Gastroesophageal sphincter (tissue), 4 donors: ENCODE measurements around the gene PTPN23. TPM values are rescaled to one million over a fixed set of nuclear protein-coding genes. Genes with fewer than 3 reads are reported as not detected.
"Not testable (repeated sequence)": the region's sequence is repeated elsewhere in the genome, so short reads cannot be mapped to it uniquely, and the experiment has no call there.

Source experiments
- ATAC-seq: fragments of 150-250 bp; one replicate; pipeline ENCODE4 v1.9.1; 2016; ENCODE audit warnings: mild to moderate bottlenecking, moderate library complexity
- H3K27ac ChIP-seq, 4 donors: fragments of 200-600 bp; sonication (generic) in 3 of 4; 1 replicate in 3 of 4; 2 replicates in 1 of 4; pipeline ENCODE4 v1.5.1; 2016 to 2019
- H3K27me3 ChIP-seq: fragments of 200-600 bp; sonication (generic); one replicate; pipeline ENCODE4 v1.5.1; 2019
- H3K36me3 ChIP-seq, 2 donors: fragments of 200-600 bp; sonication (generic); one replicate each; pipeline ENCODE4 v1.5.1; 2019; ENCODE audit warnings: control low read depth in 1 of 2
- H3K4me1 ChIP-seq, 3 donors: fragments of 200-600 bp; sonication (generic); 1 replicate in 2 of 3; 2 replicates in 1 of 3; pipeline ENCODE4 v1.5.1; 2016 to 2019; ENCODE audit warnings: control low read depth in 2 of 3
- H3K4me3 ChIP-seq, 2 donors: fragments of 200-600 bp; sonication (generic); one replicate each; pipeline ENCODE4 v1.5.1; 2019; ENCODE audit warnings: mild to moderate bottlenecking in 1 of 2, moderate library complexity in 1 of 2
- H3K9me3 ChIP-seq, 3 donors: fragments of 200-600 bp; sonication (generic); one replicate each; pipeline ENCODE4 v1.5.1; 2017 to 2019; ENCODE audit warnings: control low read depth in 2 of 3
- EP300 ChIP-seq: sonication (generic); formaldehyde crosslinking; IDR thresholded peaks from one replicate; pipeline ENCODE4 v1.6.1; 2017; ENCODE audit warnings: antibody characterized with exemption, mild to moderate bottlenecking
- POLR2A ChIP-seq, 2 donors: fragments of 450-650 bp; IDR thresholded peaks; one replicate each; pipeline ENCODE4 v1.6.1; 2017; ENCODE audit warnings: antibody characterized with exemption in 2 of 2, mild to moderate bottlenecking in 2 of 2, moderate library complexity in 1 of 2
- POLR2AphosphoS5 ChIP-seq: sonication (generic); formaldehyde crosslinking; IDR thresholded peaks from one replicate; pipeline ENCODE4 v1.6.1; 2017; ENCODE audit warnings: antibody characterized with exemption
- WGBS, 2 donors: methylation state at CpG; one replicate each; pipeline ENCODE4 v1.1.5; 2018; ENCODE audit warnings: low coverage in 1 of 2; 5-methylcytosine and 5-hydroxymethylcytosine counted together
- total RNA-seq, 4 donors: library from RNA; depleted of rRNA; stranded (reverse); fragments of >200 nt; gene quantifications; one replicate each; pipeline ENCODE4 v1.1.0, GENCODE V29; 2016
- TF ChIP-seq, protein P1 (sequence below), 4 experiments: fragments of 200-600 bp in 2 of 4; fragments of 450-650 bp in 2 of 4; sonication (generic) in 1 of 4; IDR thresholded peaks; one replicate each; pipeline ENCODE4 v1.5.1; 2017 to 2019; ENCODE audit warnings: antibody characterized with exemption in 4 of 4, mild to moderate bottlenecking in 2 of 4, moderate library complexity in 2 of 4

PTPN23 gene
- total RNA-seq, 4 donors from 2014 or later = 9.1 to 34.2 (median 19.5) TPM

DNA sequence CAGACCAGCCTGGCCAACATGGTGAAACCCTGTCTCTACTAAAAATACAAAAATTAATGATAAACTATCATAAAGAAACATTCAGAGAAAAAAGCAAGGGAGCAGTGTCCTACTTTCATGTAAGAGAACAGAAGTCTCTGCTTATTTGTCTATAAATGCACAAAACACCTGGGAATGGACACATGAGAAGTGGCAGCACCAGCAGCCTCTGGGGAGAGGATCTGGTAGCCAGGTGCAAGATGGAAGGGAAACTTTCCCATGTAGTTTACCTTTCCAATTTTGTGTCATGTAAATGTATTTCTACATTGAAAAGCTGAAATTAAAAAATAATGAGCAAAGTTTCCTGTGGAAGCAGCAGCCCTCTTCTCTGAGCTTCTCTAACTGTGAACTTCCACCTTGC is 76.2 kb downstream of the PTPN23 start:
- H3K9me3 ChIP-seq = no peaks in the 10 kb centered on the region
- H3K27me3 ChIP-seq = no peaks in the 10 kb centered on the region
- TF ChIP-seq EP300 = no peak
- TF ChIP-seq POLR2A (IDR thresholded peaks at IDR 0.05) = no peak
- TF ChIP-seq POLR2AphosphoS5 = no peak
- TF ChIP-seq, protein P1, sequence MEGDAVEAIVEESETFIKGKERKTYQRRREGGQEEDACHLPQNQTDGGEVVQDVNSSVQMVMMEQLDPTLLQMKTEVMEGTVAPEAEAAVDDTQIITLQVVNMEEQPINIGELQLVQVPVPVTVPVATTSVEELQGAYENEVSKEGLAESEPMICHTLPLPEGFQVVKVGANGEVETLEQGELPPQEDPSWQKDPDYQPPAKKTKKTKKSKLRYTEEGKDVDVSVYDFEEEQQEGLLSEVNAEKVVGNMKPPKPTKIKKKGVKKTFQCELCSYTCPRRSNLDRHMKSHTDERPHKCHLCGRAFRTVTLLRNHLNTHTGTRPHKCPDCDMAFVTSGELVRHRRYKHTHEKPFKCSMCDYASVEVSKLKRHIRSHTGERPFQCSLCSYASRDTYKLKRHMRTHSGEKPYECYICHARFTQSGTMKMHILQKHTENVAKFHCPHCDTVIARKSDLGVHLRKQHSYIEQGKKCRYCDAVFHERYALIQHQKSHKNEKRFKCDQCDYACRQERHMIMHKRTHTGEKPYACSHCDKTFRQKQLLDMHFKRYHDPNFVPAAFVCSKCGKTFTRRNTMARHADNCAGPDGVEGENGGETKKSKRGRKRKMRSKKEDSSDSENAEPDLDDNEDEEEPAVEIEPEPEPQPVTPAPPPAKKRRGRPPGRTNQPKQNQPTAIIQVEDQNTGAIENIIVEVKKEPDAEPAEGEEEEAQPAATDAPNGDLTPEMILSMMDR (IDR thresholded peaks at IDR 0.05) = no peak
- no peaks in the 10 kb centered on the region for H3K36me3 ChIP-seq
- ATAC-seq = no peak
- peaks cover 3 to 20% (median 3%) of the 10 kb centered on the region in 3 donors for H3K4me1 ChIP-seq
- no peak overlapping the region for H3K27ac ChIP-seq
- H3K4me3 ChIP-seq = no peak overlapping the region

DNA sequence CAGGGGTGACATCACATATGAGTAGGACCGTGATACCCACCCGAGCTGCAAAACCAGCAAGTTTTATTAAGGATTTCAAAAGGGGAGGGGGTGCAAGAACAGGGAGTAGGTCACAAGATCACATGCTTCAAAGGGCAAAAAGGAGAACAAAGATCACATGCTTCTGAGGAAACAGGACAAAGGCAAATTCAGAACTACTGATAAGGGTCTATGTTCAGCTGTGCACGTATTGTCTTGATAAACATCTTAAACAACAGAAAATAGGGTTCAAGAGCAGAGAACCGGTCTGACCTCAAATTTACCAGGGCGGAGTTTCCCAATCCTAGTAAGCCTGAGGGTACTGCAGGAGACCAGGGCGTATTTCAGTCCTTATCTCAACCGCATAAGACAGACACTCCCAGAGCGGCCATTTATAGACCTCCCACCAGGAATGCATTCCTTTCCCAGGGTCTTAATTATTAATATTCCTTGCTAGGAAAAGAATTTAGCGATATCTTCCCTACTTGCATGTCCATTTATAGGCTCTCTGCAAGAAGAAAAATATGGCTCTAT is 78.8 kb downstream of the PTPN23 start:
- WGBS, 2 donors = 88 to 93% methylated on average over 7 to 9 of the region's 9 CpGs
- H3K4me1 ChIP-seq = peaks cover 3 to 26% (median 3%) of the 10 kb centered on the region in 3 donors
- not testable (repeated sequence) for H3K27ac ChIP-seq, H3K9me3 ChIP-seq, H3K4me3 ChIP-seq, H3K36me3 ChIP-seq, H3K27me3 ChIP-seq, ATAC-seq

Other genes starting within 250 kb of the PTPN23 start
- gene SETD2, start 216.9 kb upstream of the PTPN23 start, total RNA-seq = 10 to 100 TPM; 54.0 to 70.2 (median 58.5) TPM
- gene KIF9, start 98.2 kb upstream of the PTPN23 start, total RNA-seq = 1 to 10 TPM; 1.7 to 8.6 (median 6.6) TPM
- 10 to 100 TPM; 11.6 to 23.3 (median 15.6) TPM for gene KLHL18, start 98.1 kb upstream of the PTPN23 start, total RNA-seq
- gene SCAP, start 94.9 kb downstream of the PTPN23 start, total RNA-seq = 10 to 100 TPM; 58.8 to 93.5 (median 71.5) TPM
- gene ELP6, start 132.7 kb downstream of the PTPN23 start, total RNA-seq = 10 to 100 TPM; 14.3 to 28.0 (median 20.4) TPM
- 1 to 10 TPM in 1 of 4 donors, under 1 TPM in 2, not detected in 1; 0.27 to 1.0 (median 0.30) TPM for gene CSPG5, start 197.8 kb downstream of the PTPN23 start, total RNA-seq